ENCODE measurements around the gene MMP15.
"Not testable (repeated sequence)": the region's sequence is repeated elsewhere in the genome, so short reads cannot be mapped to it uniquely, and the experiment has no call there.

MMP15 gene

DNA sequence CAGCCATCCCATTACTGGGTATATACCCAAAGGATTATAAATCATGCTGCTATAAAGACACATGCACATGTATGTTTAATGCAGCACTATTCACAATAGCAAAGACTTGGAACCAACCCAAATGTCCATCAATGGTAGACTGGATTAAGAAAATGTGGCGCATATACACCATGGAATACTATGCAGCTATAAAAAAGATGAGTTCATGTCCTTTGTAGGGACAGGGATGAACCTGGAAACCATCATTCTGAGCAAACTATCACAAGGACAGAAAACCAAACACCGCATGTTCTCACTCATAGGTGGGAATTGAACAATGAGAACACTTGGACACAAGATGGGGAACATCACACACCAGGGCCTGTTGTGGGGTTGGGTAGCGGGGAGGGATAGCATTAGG, 64.8 kb downstream of the MMP15 start:
- not testable (repeated sequence) for DNase-seq

DNA sequence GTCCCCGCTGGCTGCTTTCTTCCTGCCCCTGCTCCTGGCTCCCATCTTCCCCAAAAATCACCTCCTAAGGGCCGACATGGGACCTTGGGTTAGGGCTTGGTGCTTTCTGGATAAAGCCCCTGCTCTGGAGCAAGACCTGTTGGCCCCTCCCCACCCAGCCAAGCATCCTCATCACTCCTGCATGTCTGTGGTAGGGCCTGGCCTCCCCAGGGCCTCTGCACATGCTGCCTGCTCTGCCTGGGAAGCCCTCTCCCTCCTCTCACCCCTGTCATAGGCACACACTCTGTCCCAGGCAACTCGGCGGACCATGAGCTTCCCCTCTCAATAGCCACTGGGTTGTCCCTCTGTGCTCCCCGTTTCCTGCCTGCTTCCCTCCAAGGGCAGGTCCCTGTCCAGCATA, 68.5 kb downstream of the MMP15 start:
- DNase-seq, result no peak

DNA sequence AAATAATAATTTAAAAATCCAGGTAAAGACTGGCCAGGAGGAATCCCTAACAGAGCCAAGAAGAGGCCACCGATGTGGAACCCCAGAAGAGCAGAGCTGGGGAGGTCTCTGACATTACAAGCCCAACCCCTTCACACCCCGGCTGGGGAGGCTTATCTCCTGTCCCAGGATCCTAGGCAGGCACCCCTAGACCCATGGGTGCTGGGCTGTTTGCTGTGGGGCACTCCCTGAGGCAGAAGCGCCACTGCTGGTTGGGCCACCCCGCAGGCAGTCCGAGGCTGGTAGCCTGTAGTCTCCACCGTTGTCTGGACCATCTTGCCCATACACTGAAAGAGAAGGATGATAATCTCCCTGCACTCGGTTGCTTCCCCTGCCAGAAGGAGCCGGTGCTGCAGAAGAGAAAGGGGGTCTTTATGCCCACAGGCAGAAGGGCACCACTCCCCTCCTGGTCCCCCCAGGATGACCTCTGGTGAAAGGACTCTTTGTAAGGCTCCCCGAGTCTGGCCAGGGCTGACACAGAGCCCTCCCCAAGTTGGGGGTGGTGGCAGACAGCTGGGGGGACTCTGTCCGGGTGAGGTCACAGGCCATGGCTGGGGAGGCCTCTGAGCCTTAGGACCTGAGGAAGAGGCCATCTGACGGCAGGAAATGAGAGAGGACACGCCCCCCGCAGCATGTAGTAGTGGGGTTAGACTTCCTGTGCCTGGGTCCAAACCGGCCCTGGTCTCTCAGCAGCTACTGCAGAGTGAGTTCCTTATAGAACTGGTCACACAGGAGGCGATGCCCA, 69.4 kb downstream of the MMP15 start:
- no peak for DNase-seq

DNA sequence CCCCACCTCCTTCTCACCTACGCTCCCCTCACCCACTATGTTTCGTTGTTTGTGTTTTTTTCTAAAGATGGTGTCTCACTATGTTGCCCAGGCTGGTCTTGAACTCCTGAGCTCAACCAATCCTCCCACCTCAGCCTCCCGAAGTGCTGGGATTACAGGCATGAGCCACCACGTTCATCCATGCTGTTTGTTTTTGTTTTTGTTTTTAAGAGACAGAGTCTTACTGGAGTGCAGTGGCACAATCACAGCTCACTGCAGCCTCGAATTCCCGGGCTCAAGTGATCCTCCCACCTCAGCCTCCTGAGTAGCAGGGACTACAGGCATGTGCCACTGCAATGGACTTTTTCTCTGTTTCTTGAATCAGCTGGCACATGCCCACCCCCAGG, 70.0 kb downstream of the MMP15 start:
- DNase-seq, result not testable (repeated sequence)

DNA sequence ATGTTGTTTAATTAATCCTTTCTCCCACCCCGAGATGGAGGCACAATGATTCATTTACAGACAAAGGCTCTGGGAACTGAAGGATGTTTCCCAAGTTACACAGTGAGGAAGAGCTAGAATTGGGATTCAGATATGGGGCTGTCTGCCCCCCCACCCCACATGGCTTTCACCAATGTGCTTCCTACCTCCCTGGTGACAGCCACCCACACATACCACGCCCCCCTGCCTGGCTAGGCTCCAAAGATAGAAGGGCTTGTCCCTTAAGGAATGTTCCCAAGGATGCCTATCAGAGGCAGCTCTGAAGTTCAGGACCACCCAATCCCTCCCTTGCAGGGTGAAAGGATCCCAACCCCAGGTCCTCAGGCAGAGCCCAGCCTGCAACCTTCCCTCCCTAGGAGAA, 70.7 kb downstream of the MMP15 start:
- DNase-seq, result no peak
